GM23248 (cell line): ENCODE results near the gene TAGLN2.

Experiments
- EZH2 ChIP-seq: fragments of 200-600 bp; sonication (generic); IDR thresholded peaks from 2 replicates; pipeline ENCODE4 v1.6.1; 2018; ENCODE audit warnings: antibody characterized with exemption, mild to moderate bottlenecking; ENCODE audit not compliant: insufficient read depth, poor library complexity, severe bottlenecking
- EZH2phosphoT487 ChIP-seq: fragments of 200-600 bp; sonication (generic); IDR thresholded peaks from 2 replicates; pipeline ENCODE4 v1.6.1; 2018; ENCODE audit warnings: antibody characterized with exemption, moderate library complexity, mild to moderate bottlenecking, low read depth; ENCODE audit not compliant: insufficient read depth

GRCh38 chr1:159883134-159883533, 42.2 kb downstream of the TAGLN2 start:
- no peak for TF ChIP-seq EZH2
- no peak for TF ChIP-seq EZH2phosphoT487
